ENCODE measurements around the gene SEC24C.
A peak's percentile ranks its signal among the peaks of the same experiment; 100 is the strongest.

The SEC24C gene

GRCh38 chr10:73797324-73798025 is 53.3 kb downstream of the SEC24C start:
- DNase-seq, result no peak

- no peak for DNase-seq
Measured at GRCh38 chr10:73798087-73798486, 53.9 kb downstream of the SEC24C start.

- DNase-seq, result no peak
Measured at GRCh38 chr10:73798927-73799560, 54.9 kb downstream of the SEC24C start.

- DNase-seq, result no peak
Measured at GRCh38 chr10:73799899-73800559, 55.9 kb downstream of the SEC24C start.

- no peak for DNase-seq
Measured at GRCh38 chr10:73800560-73801252, 56.5 kb downstream of the SEC24C start.

- DNase-seq, result no peak
Measured at GRCh38 chr10:73801253-73801590, 57.0 kb downstream of the SEC24C start.

- DNase-seq, result no peak
Measured at GRCh38 chr10:73802276-73802991, 58.3 kb downstream of the SEC24C start.

- DNase-seq, result no peak
Measured at GRCh38 chr10:73803680-73804286, 59.6 kb downstream of the SEC24C start.

GRCh38 chr10:73806176-73806950 is 62.2 kb downstream of the SEC24C start:
- no peak for DNase-seq

GRCh38 chr10:73807471-73807870 is 63.3 kb downstream of the SEC24C start:
- no peak for DNase-seq

GRCh38 chr10:73808021-73808815 is 64.0 kb downstream of the SEC24C start:
- no peak for DNase-seq

GRCh38 chr10:73809061-73809818 is 65.1 kb downstream of the SEC24C start:
- no peak for DNase-seq

GRCh38 chr10:73810358-73810734 is 66.2 kb downstream of the SEC24C start:
- no peak for DNase-seq

- DNase-seq, result peak; percentile 10
Measured at GRCh38 chr10:73810735-73811465, 66.7 kb downstream of the SEC24C start.

GRCh38 chr10:73812657-73813056 is 68.5 kb downstream of the SEC24C start:
- no peak for DNase-seq

- DNase-seq, result no peak
Measured at GRCh38 chr10:73813333-73813732, 69.2 kb downstream of the SEC24C start.

GRCh38 chr10:73814276-73814895 is 70.2 kb downstream of the SEC24C start:
- no peak for DNase-seq

- no peak for DNase-seq
Measured at GRCh38 chr10:73814896-73815718, 70.9 kb downstream of the SEC24C start.

Data from RPMI8226 (cell line).